ENCODE results near the gene CCDC148. TPM values are rescaled to one million over a fixed set of nuclear protein-coding genes. Genes with fewer than 3 reads are reported as not detected.

CCDC148 gene
- total RNA-seq, 1 donor from 2014 or later: not detected

GRCh38 chr2:158153270-158154015 lies 303.1 kb downstream of the CCDC148 start:
- H3K9me3 Mint-ChIP-seq: peaks cover 2% of the 10 kb centered on the region
- no peak overlapping the region for H3K27ac Mint-ChIP-seq
- TF ChIP-seq CTCF (IDR thresholded peaks at IDR 0.05): no peak
- no peak for ATAC-seq (ENCODE audit: low read depth)
- no peak overlapping the region for H3K4me3 Mint-ChIP-seq
- H3K27me3 Mint-ChIP-seq: no peaks in the 10 kb centered on the region
- no peaks in the 10 kb centered on the region for H3K4me1 Mint-ChIP-seq
- intact Hi-C loops (cut with micrococcal nuclease): no loop called here
- ChIA-PET POLR2A (no interaction called here), CTCF (no interaction called here)
- no peak for DNase-seq
- no peaks in the 10 kb centered on the region for H3K36me3 Mint-ChIP-seq (ENCODE audit: low read depth)

- no peaks in the 10 kb centered on the region for H3K27me3 Mint-ChIP-seq
- peaks cover 2% of the 10 kb centered on the region for H3K9me3 Mint-ChIP-seq
- no peak for TF ChIP-seq CTCF (IDR thresholded peaks at IDR 0.05)
- no peak overlapping the region for H3K27ac Mint-ChIP-seq
- no peak for DNase-seq
- H3K4me3 Mint-ChIP-seq: no peak overlapping the region
- no peak for ATAC-seq (ENCODE audit: low read depth)
- ChIA-PET POLR2A (no interaction called here), CTCF (no interaction called here)
- no peaks in the 10 kb centered on the region for H3K36me3 Mint-ChIP-seq (ENCODE audit: low read depth)
- H3K4me1 Mint-ChIP-seq: peaks cover 3% of the 10 kb centered on the region
- intact Hi-C loops (cut with micrococcal nuclease): no loop called here
Measured at GRCh38 chr2:158144914-158145625, 311.5 kb downstream of the CCDC148 start.

- intact Hi-C loops (cut with micrococcal nuclease): no loop called here
- no peaks in the 10 kb centered on the region for H3K36me3 Mint-ChIP-seq (ENCODE audit: low read depth)
- ChIA-PET CTCF (no interaction called here), POLR2A (no interaction called here)
- H3K4me1 Mint-ChIP-seq: peaks cover 3% of the 10 kb centered on the region
- no peak overlapping the region for H3K4me3 Mint-ChIP-seq
- no peak for TF ChIP-seq CTCF (IDR thresholded peaks at IDR 0.05)
- ATAC-seq (ENCODE audit: low read depth) (no peak), DNase-seq (no peak)
- H3K27ac Mint-ChIP-seq: no peak overlapping the region
- H3K27me3 Mint-ChIP-seq: peaks cover 4% of the 10 kb centered on the region
- peaks cover 2% of the 10 kb centered on the region for H3K9me3 Mint-ChIP-seq
Measured at GRCh38 chr2:158143703-158144360, 312.7 kb downstream of the CCDC148 start.

GRCh38 chr2:158142568-158143332 lies 313.8 kb downstream of the CCDC148 start:
- H3K27ac Mint-ChIP-seq: no peak overlapping the region
- peaks cover 2% of the 10 kb centered on the region for H3K9me3 Mint-ChIP-seq
- peaks cover 3% of the 10 kb centered on the region for H3K4me1 Mint-ChIP-seq
- H3K36me3 Mint-ChIP-seq (ENCODE audit: low read depth): no peaks in the 10 kb centered on the region
- TF ChIP-seq CTCF (IDR thresholded peaks at IDR 0.05): no peak
- peaks cover 4% of the 10 kb centered on the region for H3K27me3 Mint-ChIP-seq
- ChIA-PET POLR2A (no interaction called here), CTCF (no interaction called here)
- H3K4me3 Mint-ChIP-seq: no peak overlapping the region
- DNase-seq: no peak
- intact Hi-C loops (cut with micrococcal nuclease): no loop called here
- no peak for ATAC-seq (ENCODE audit: low read depth)
